ENCODE results near the gene DHCR7. TPM values are rescaled to one million over a fixed set of nuclear protein-coding genes. Genes with fewer than 3 reads are reported as not detected.

The DHCR7 gene
- total and polyA plus RNA-seq, 7 donors = 4.9 to 15.1 (median 8.4) TPM

DNA sequence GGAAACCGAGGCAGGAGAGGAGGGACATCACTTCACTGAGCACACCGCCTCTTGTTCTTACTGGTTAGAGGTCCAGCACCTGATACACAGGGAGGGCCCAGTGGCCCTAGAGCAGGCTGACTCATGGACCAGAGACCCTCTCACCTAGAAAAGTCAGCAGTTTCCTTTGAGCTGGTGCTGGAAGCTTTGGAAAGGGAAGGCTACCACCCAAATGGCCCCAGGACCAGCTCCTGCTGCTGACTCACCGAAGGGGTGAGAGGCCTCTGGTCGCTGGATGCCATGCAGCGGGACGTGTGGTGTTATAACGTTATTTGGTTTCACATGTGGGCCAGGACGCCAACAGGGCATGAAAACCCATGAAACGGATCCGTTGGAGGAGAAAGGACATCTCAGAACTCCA lies 8.6 kb upstream of the DHCR7 start:
- DNase-seq (peak in 1 of 2 donors; percentile 30), ATAC-seq (no peak)
- peaks cover 3 to 71% of the 10 kb centered on the region in 2 donors for H3K36me3 ChIP-seq (ENCODE audit: insufficient read depth in 1 of 2, low read depth in 1 of 2)
- 90 to 95% (median 93%) methylated on average over 10 of the region's 10 CpGs for WGBS, 3 donors
- no peaks in the 10 kb centered on the region for H3K27me3 ChIP-seq (ENCODE audit: insufficient read depth in 3 of 3, low read length in 2 of 3)
- TF ChIP-seq, protein P1, sequence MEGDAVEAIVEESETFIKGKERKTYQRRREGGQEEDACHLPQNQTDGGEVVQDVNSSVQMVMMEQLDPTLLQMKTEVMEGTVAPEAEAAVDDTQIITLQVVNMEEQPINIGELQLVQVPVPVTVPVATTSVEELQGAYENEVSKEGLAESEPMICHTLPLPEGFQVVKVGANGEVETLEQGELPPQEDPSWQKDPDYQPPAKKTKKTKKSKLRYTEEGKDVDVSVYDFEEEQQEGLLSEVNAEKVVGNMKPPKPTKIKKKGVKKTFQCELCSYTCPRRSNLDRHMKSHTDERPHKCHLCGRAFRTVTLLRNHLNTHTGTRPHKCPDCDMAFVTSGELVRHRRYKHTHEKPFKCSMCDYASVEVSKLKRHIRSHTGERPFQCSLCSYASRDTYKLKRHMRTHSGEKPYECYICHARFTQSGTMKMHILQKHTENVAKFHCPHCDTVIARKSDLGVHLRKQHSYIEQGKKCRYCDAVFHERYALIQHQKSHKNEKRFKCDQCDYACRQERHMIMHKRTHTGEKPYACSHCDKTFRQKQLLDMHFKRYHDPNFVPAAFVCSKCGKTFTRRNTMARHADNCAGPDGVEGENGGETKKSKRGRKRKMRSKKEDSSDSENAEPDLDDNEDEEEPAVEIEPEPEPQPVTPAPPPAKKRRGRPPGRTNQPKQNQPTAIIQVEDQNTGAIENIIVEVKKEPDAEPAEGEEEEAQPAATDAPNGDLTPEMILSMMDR (IDR thresholded peaks at IDR 0.05) = no peak
- no peak overlapping the region for H3K4me3 ChIP-seq
- H3K4me1 ChIP-seq = peaks cover 12% of the 10 kb centered on the region
- H3K27ac ChIP-seq = no peak overlapping the region
- intact Hi-C loops (cut with DNase I) = loop anchor here in 1 of 2 donors (10.0 kb wide), 1 partner anchor 1182 kb away; the partner anchor contains the start of gene PPFIA1
- no peaks in the 10 kb centered on the region for H3K9me3 ChIP-seq

DNA sequence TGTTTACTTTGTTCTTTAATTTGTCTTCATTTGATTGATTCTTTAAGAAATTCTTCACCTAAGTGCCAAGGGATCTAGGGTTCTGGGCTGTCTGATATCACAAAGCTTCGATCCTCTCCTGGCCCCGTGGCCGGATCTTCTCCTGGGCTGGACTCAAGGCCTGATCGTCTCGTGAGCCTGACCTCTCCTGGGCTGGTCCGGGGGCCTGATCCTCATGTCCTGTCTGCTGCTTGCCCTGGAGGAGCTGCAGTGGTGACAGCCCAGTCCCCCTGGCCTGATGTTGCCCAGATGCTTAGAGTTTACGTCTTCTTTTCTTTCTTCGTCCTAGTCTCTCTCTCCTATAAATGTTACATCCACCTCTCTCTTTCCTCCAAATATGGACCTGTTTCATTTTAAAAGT lies 8.1 kb upstream of the DHCR7 start:
- no peaks in the 10 kb centered on the region for H3K27me3 ChIP-seq (ENCODE audit: insufficient read depth in 3 of 3, low read length in 2 of 3)
- H3K27ac ChIP-seq = no peak overlapping the region
- TF ChIP-seq, protein P1 (IDR thresholded peaks at IDR 0.05) = no peak
- 89 to 93% (median 93%) methylated on average over 8 of the region's 8 CpGs for WGBS, 3 donors
- intact Hi-C loops (cut with DNase I) = loop anchor here in 1 of 2 donors (10.0 kb wide), 1 partner anchor 1181 kb away; the partner anchor contains the start of gene PPFIA1
- peaks cover 3 to 66% of the 10 kb centered on the region in 2 donors for H3K36me3 ChIP-seq (ENCODE audit: insufficient read depth in 1 of 2, low read depth in 1 of 2)
- ATAC-seq = no peak
- no peaks in the 10 kb centered on the region for H3K9me3 ChIP-seq
- DNase-seq = peak in 1 of 2 donors; percentile 23
- no peak overlapping the region for H3K4me3 ChIP-seq
- H3K4me1 ChIP-seq = peaks cover 13% of the 10 kb centered on the region

- peaks cover 16% of the 10 kb centered on the region for H3K4me1 ChIP-seq
- intact Hi-C loops (cut with DNase I) = loop anchor here in 1 of 2 donors (10.0 kb wide), 1 partner anchor 1180 kb away; the partner anchor contains the start of gene PPFIA1
- 69 to 80% (median 71%) methylated on average over 7 of the region's 7 CpGs for WGBS, 3 donors
- DNase-seq (peak in 1 of 2 donors; percentile 6), ATAC-seq (no peak)
- TF ChIP-seq, protein P1 (IDR thresholded peaks at IDR 0.05) = no peak
- no peaks in the 10 kb centered on the region for H3K27me3 ChIP-seq (ENCODE audit: insufficient read depth in 3 of 3, low read length in 2 of 3)
- H3K27ac ChIP-seq = no peak overlapping the region
- H3K36me3 ChIP-seq (ENCODE audit: insufficient read depth in 1 of 2, low read depth in 1 of 2) = peaks cover 3 to 49% of the 10 kb centered on the region in 2 donors
- H3K4me3 ChIP-seq = no peak overlapping the region
- no peaks in the 10 kb centered on the region for H3K9me3 ChIP-seq
Observed at GRCh38 chr11:71454470-71455113, 6.4 kb upstream of the DHCR7 start.

DNA sequence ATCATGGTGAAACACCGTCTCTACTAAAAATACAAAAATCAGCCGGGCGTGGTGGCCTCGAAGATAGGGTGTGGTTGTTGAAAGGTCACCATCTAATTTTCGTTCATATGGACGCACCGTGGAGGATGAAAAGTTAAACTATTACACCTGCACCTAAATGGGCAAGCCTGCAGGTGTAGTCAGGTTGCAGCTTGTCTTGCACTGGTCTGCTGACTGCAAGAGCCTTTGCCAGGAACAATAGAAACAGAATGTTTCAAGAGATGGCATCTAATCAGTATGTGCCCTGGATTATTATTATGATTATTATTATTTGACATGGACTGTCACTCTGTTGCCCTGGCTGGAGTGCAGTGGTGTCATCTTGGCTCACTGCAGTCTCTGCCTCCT lies 5.7 kb upstream of the DHCR7 start:
- no peak for DNase-seq
- ATAC-seq = no peak
- TF ChIP-seq, protein P1 (IDR thresholded peaks at IDR 0.05) = no peak
- Histone ChIP-seq H3K36me3 (ENCODE audit: insufficient read depth in 1 of 2, low read depth in 1 of 2) (peaks cover 3 to 42% of the 10 kb centered on the region in 2 donors), H3K4me3 (peak overlapping the region; percentile 87), H3K27ac (no peak overlapping the region), H3K4me1 (peaks cover 16% of the 10 kb centered on the region), H3K27me3 (ENCODE audit: insufficient read depth in 3 of 3, low read length in 2 of 3) (no peaks in the 10 kb centered on the region), H3K9me3 (no peaks in the 10 kb centered on the region)
- intact Hi-C loops (cut with DNase I) = loop anchor here in 1 of 2 donors (10.0 kb wide), 1 partner anchor 1179 kb away; the partner anchor contains the start of gene PPFIA1
- WGBS, 3 donors = 66 to 72% (median 70%) methylated on average over 7 of the region's 7 CpGs

Data from psoas muscle (tissue), 8 donors.